Neural cell (in vitro differentiated cells): Measurements from ENCODE around the gene MPO. TPM values are rescaled to one million over a fixed set of nuclear protein-coding genes. Genes with fewer than 3 reads are reported as not detected.

ENCODE experiments used
- H2AFZ ChIP-seq: fragments of 200-600, 300-800 bp; sonication (generic), shearing (Covaris generic); 2 replicates; pipeline ENCODE4 v1.6.0; 2014; ENCODE audit warnings: low read depth, mild to moderate bottlenecking, antibody characterized with exemption, low read length, moderate library complexity
- H3F3A ChIP-seq: fragments of 200-600 bp; shearing (Covaris generic); 2 replicates; pipeline ENCODE4 v1.6.1; 2016; ENCODE audit warnings: mild to moderate bottlenecking, moderate library complexity, mixed read lengths, antibody characterized with exemption, low read length; ENCODE audit not compliant: insufficient read depth, poor library complexity, severe bottlenecking
- H3K27ac ChIP-seq: fragments of 200-600, 300-800 bp; sonication (generic), shearing (Covaris generic); 2 replicates; pipeline ENCODE4 v1.5.1; 2014; ENCODE audit warnings: mild to moderate bottlenecking, low read length, moderate library complexity
- H3K27me3 ChIP-seq: fragments of 300-800, 200-600 bp; sonication (generic), shearing (Covaris generic); 2 replicates; pipeline ENCODE4 v1.6.0; 2014; ENCODE audit warnings: mild to moderate bottlenecking, low read depth, low read length, moderate library complexity; ENCODE audit not compliant: insufficient read depth
- H3K36me3 ChIP-seq: fragments of 300-800, 200-600 bp; sonication (generic), shearing (Covaris generic); 2 replicates; pipeline ENCODE4 v1.5.1; 2014; ENCODE audit warnings: mild to moderate bottlenecking, antibody characterized with exemption, low read length, moderate library complexity; ENCODE audit not compliant: insufficient read depth
- H3K4me2 ChIP-seq: fragments of 300-800, 200-600 bp; sonication (generic), shearing (Covaris generic); 2 replicates; pipeline ENCODE4 v1.6.0; 2014; ENCODE audit warnings: mild to moderate bottlenecking, low read length
- H3K4me3 ChIP-seq: fragments of 300-800, 200-600 bp; sonication (generic), shearing (Covaris generic); 2 replicates; pipeline ENCODE4 v1.5.1; 2014; ENCODE audit warnings: mild to moderate bottlenecking, low read length, moderate library complexity
- H3K79me2 ChIP-seq: fragments of 200-600 bp; shearing (Covaris generic); replicated peaks from 2 replicates; pipeline ENCODE4 v1.6.0; 2014; ENCODE audit warnings: mild to moderate bottlenecking, low read length, moderate library complexity; ENCODE audit not compliant: insufficient read depth
- H3K9ac ChIP-seq: fragments of 300-800, 200-600 bp; sonication (generic), shearing (Covaris generic); 2 replicates; pipeline ENCODE4 v1.6.1; 2016; ENCODE audit warnings: mild to moderate bottlenecking, low read length, mixed read lengths
- H3K9me2 ChIP-seq: fragments of 200-600 bp; shearing (Covaris generic); 2 replicates; pipeline ENCODE4 v1.6.1; 2016; ENCODE audit warnings: mild to moderate bottlenecking, low read length, mixed read lengths; ENCODE audit not compliant: insufficient read depth
- H3K9me3 ChIP-seq: fragments of 200-600, 300-800 bp; sonication (generic), shearing (Covaris generic); 2 replicates; pipeline ENCODE4 v1.6.1; 2016; ENCODE audit warnings: mild to moderate bottlenecking, mixed run types, low read length, moderate library complexity, mixed read lengths
- H4K20me1 ChIP-seq: fragments of 200-600 bp; shearing (Covaris generic); 2 replicates; pipeline ENCODE4 v1.6.1; 2016; ENCODE audit warnings: mild to moderate bottlenecking, mixed run types; ENCODE audit not compliant: insufficient read depth
- CTCF ChIP-seq: fragments of 450-650 bp; IDR thresholded peaks from 2 replicates; pipeline ENCODE4 v1.5.1; 2014; ENCODE audit warnings: antibody characterized with exemption, mild to moderate bottlenecking, moderate library complexity; ENCODE audit not compliant: poor library complexity, severe bottlenecking
- EP300 ChIP-seq: fragments of 450-650 bp; conservative IDR thresholded peaks from 2 replicates; pipeline ENCODE4 v1.6.1; 2014; ENCODE audit warnings: antibody characterized with exemption, mild to moderate bottlenecking, moderate library complexity; ENCODE audit not compliant: poor library complexity, severe bottlenecking
- EZH2 ChIP-seq: fragments of 200-600, 300-800 bp; shearing (Covaris generic), sonication (generic); IDR thresholded peaks from 2 replicates; pipeline ENCODE4 v1.6.1; 2014; ENCODE audit warnings: antibody characterized with exemption, low read length, borderline replicate concordance, mild to moderate bottlenecking; ENCODE audit not compliant: insufficient read depth, poor library complexity, severe bottlenecking
- MXI1 ChIP-seq: fragments of 450-650 bp; conservative IDR thresholded peaks from 2 replicates; pipeline ENCODE4 v1.6.1; 2014; ENCODE audit warnings: antibody characterized with exemption, mild to moderate bottlenecking; ENCODE audit not compliant: poor library complexity, severe bottlenecking
- POLR2AphosphoS5 ChIP-seq: IDR thresholded peaks from 2 replicates; pipeline ENCODE4 v1.6.1; 2012
- RAD21 ChIP-seq: fragments of 450-650 bp; conservative IDR thresholded peaks from 2 replicates; pipeline ENCODE4 v1.6.1; 2014; ENCODE audit warnings: antibody characterized with exemption, mild to moderate bottlenecking, moderate library complexity
- SMC3 ChIP-seq: fragments of 450-650 bp; conservative IDR thresholded peaks from 2 replicates; pipeline ENCODE4 v1.6.1; 2014; ENCODE audit warnings: antibody characterized with exemption, mild to moderate bottlenecking, moderate library complexity; ENCODE audit not compliant: poor library complexity
- TAF1 ChIP-seq: IDR thresholded peaks from 2 replicates; pipeline ENCODE4 v1.6.1; 2012; ENCODE audit warnings: low read depth
- polyA plus RNA-seq: library from polyadenylated mRNA; depleted of rRNA; stranded (reverse); fragments of >200 nt; gene quantifications from 2 replicates; pipeline ENCODE4 v1.2.3, GENCODE V29; 2014
- TF ChIP-seq, protein P1 (sequence below): IDR thresholded peaks from 2 replicates; pipeline ENCODE4 v1.6.1; 2012; ENCODE audit warnings: borderline replicate concordance

MPO gene
- polyA plus RNA-seq, 1 donor from 2014 or later: not detected

DNA sequence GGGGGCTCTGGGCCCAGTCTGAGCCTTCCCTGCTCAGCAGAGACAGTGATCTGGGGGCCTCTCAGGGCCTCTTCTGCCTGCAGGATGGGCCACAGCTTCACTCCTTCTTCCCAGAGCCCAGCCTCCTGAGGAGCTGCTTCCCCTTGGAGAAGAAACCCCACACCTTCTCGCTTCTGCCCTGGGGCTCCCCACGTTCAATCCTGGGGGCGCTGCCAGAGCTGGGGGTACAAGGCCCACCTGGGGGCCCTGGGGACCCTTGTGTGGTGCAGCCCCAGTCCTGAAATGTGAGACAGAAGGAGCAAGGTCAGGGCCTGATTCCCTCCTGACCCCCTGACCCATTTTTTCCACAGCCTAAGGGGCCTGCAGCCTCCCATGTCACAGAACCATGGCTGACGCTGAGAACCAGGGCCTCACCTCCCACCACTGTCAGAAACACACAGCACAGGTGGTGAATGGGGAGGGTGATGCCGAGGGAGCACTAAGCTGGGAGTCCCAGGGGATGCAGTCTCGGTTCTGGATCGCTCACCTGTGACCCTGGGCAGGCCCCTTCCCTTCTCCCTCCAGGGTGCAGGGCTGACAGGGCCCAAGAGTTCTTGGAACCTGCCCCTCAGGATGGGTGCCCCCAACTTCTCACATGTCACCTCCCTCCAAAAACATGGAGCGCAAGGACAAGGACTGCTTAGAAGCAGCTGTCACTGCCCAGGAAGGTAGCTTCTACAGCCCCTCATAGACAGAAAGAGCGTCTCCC, 21.6 kb upstream of the MPO start:
- no peak overlapping the region for H2AFZ ChIP-seq
- no peaks in the 10 kb centered on the region for H3K9me3 ChIP-seq
- no peak overlapping the region for H3K27ac ChIP-seq
- H3K9ac ChIP-seq: no peak overlapping the region
- no peaks in the 10 kb centered on the region for H3K79me2 ChIP-seq
- H3K9me2 ChIP-seq: no peaks in the 10 kb centered on the region
- H3K36me3 ChIP-seq: no peaks in the 10 kb centered on the region
- TF ChIP-seq CTCF: no peak
- no peak for TF ChIP-seq EZH2
- TF ChIP-seq EP300: no peak
- no peak for TF ChIP-seq TAF1
- no peak for TF ChIP-seq SMC3
- TF ChIP-seq POLR2AphosphoS5: no peak
- TF ChIP-seq MXI1: no peak
- TF ChIP-seq RAD21: no peak
- TF ChIP-seq, protein P1, sequence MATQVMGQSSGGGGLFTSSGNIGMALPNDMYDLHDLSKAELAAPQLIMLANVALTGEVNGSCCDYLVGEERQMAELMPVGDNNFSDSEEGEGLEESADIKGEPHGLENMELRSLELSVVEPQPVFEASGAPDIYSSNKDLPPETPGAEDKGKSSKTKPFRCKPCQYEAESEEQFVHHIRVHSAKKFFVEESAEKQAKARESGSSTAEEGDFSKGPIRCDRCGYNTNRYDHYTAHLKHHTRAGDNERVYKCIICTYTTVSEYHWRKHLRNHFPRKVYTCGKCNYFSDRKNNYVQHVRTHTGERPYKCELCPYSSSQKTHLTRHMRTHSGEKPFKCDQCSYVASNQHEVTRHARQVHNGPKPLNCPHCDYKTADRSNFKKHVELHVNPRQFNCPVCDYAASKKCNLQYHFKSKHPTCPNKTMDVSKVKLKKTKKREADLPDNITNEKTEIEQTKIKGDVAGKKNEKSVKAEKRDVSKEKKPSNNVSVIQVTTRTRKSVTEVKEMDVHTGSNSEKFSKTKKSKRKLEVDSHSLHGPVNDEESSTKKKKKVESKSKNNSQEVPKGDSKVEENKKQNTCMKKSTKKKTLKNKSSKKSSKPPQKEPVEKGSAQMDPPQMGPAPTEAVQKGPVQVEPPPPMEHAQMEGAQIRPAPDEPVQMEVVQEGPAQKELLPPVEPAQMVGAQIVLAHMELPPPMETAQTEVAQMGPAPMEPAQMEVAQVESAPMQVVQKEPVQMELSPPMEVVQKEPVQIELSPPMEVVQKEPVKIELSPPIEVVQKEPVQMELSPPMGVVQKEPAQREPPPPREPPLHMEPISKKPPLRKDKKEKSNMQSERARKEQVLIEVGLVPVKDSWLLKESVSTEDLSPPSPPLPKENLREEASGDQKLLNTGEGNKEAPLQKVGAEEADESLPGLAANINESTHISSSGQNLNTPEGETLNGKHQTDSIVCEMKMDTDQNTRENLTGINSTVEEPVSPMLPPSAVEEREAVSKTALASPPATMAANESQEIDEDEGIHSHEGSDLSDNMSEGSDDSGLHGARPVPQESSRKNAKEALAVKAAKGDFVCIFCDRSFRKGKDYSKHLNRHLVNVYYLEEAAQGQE: no peak
- no peak overlapping the region for H3K4me2 ChIP-seq
- H4K20me1 ChIP-seq: no peaks in the 10 kb centered on the region
- H3K27me3 ChIP-seq: no peaks in the 10 kb centered on the region
- no peak overlapping the region for H3K4me3 ChIP-seq
- H3F3A ChIP-seq: no peaks in the 10 kb centered on the region

DNA sequence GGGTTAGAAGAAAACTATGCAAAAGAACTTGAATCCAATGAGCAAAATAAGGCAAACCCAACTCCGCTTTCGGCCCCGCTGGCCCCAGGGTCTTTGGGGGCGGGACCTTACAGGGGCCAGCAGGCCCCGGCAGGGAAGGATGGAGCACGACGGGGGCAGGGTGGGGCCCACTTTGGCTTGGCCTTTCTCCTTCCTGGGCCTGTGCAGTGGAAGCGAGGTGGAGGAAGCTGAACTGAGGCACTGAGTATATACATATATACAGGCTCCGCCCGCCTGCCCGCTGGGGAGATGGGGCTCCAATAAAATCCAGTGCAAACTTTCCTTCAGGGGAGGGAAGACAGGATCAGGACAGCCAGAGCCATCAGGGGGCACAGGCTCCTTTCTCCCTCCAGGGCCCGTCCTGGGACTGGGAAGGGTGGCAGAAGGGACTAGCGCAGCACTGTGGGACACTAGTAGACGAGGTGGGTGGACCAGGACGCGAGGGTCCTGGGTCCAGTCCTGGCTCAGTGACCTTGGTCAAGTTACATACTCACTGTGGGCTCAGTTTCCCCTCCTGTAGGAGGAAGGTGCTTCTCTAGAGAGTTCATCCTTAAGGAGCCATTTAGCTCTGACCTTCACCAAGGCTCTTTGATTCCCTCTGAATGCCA, 20.9 kb upstream of the MPO start:
- no peak overlapping the region for H3K4me3 ChIP-seq
- no peaks in the 10 kb centered on the region for H3K79me2 ChIP-seq
- H4K20me1 ChIP-seq: no peaks in the 10 kb centered on the region
- TF ChIP-seq TAF1 (no peak), CTCF (no peak), EP300 (no peak), RAD21 (no peak), POLR2AphosphoS5 (no peak), SMC3 (no peak), MXI1 (no peak), EZH2 (no peak)
- TF ChIP-seq, protein P1: no peak
- H3K9me2 ChIP-seq: no peaks in the 10 kb centered on the region
- H3K36me3 ChIP-seq: no peaks in the 10 kb centered on the region
- no peaks in the 10 kb centered on the region for H3K27me3 ChIP-seq
- H3K9ac ChIP-seq: no peak overlapping the region
- H3K27ac ChIP-seq: no peak overlapping the region
- no peaks in the 10 kb centered on the region for H3F3A ChIP-seq
- H3K4me2 ChIP-seq: no peak overlapping the region
- H2AFZ ChIP-seq: no peak overlapping the region
- no peaks in the 10 kb centered on the region for H3K9me3 ChIP-seq
